CD4-positive, alpha-beta T cell (primary cell): ENCODE results near the gene CNOT6. TPM values are rescaled to one million over a fixed set of nuclear protein-coding genes. Genes with fewer than 3 reads are reported as not detected.
A peak's percentile ranks its signal among the peaks of the same experiment; 100 is the strongest.

Experiments
- ATAC-seq: fragments of 200-7000 bp; cut with Tn5 transposase; one replicate; pipeline ENCODE4 v1.10.0; 2022; ENCODE audit warnings: mild to moderate bottlenecking; ENCODE audit not compliant: poor library complexity
- CTCF ChIA-PET: fragments of 350-600 bp; sonication (Branson Sonifier 250); formaldehyde crosslinking; loops from one replicate; lab custom pipeline; 2021; ENCODE audit warnings: antibody characterized with exemption, inconsistent platforms; lab: Charles Lee
- POLR2A ChIA-PET: fragments of 350-600 bp; sonication (Branson Sonifier 250); formaldehyde crosslinking; loops from one replicate; lab custom pipeline; 2021; ENCODE audit warnings: antibody characterized with exemption, inconsistent platforms; lab: Charles Lee
- DNase-seq, 14 experiments: peaks; one replicate each; pipeline ENCODE4 v3.0.0-alpha.2; 2013 to 2020; ENCODE audit warnings: mixed read lengths in 2 of 14
- H3K27ac ChIP-seq, 2 donors: one replicate each; pipeline versions ENCODE4 v1.5.1 to v1.7.0; 2013; ENCODE audit warnings: low read length in 2 of 2, low read depth in 1 of 2, mild to moderate bottlenecking in 1 of 2
- H3K27me3 ChIP-seq, 2 experiments: 1 replicate in 1 of 2; 2 replicates in 1 of 2; pipeline versions ENCODE4 v1.6.1 to v1.7.0; 2013; ENCODE audit warnings: low read length in 2 of 2, control low read depth in 1 of 2, mild to moderate bottlenecking in 1 of 2, moderate library complexity in 1 of 2; ENCODE audit not compliant: insufficient read depth in 2 of 2, control insufficient read depth in 1 of 2
- H3K36me3 ChIP-seq: one replicate; pipeline ENCODE4 v1.6.1; 2013; ENCODE audit warnings: low read length, control low read depth; ENCODE audit not compliant: insufficient read depth
- H3K4me1 ChIP-seq: one replicate; pipeline ENCODE4 v1.6.1; 2013; ENCODE audit warnings: low read length, control low read depth; ENCODE audit not compliant: insufficient read depth
- H3K4me3 ChIP-seq: one replicate; pipeline ENCODE4 v1.5.1; 2013; ENCODE audit warnings: mild to moderate bottlenecking, low read length, moderate library complexity
- H3K9me3 ChIP-seq, 2 experiments: 1 replicate in 1 of 2; 2 replicates in 1 of 2; pipeline versions ENCODE4 v1.6.1 to v1.7.0; 2013; ENCODE audit warnings: low read length in 2 of 2, mild to moderate bottlenecking in 2 of 2, control low read depth in 1 of 2, moderate library complexity in 1 of 2; ENCODE audit not compliant: control insufficient read depth in 1 of 2, insufficient read depth in 1 of 2
- H3K27ac Mint-ChIP-seq: one replicate; pipeline ENCODE4 v1.8.0; 2020; ENCODE audit warnings: mixed read lengths
- H3K27me3 Mint-ChIP-seq: one replicate; pipeline ENCODE4 v1.8.0; 2021; ENCODE audit warnings: mixed read lengths
- H3K36me3 Mint-ChIP-seq: one replicate; pipeline ENCODE4 v1.8.0; 2021; ENCODE audit warnings: low read depth, mixed read lengths
- H3K4me1 Mint-ChIP-seq: one replicate; pipeline ENCODE4 v1.8.0; 2021; ENCODE audit warnings: low read depth, mixed read lengths
- H3K4me3 Mint-ChIP-seq: one replicate; pipeline ENCODE4 v1.8.0; 2020; ENCODE audit warnings: mild to moderate bottlenecking, mixed read lengths
- H3K9me3 Mint-ChIP-seq: one replicate; pipeline ENCODE4 v1.8.0; 2020; ENCODE audit warnings: mixed read lengths
- intact Hi-C, 2 experiments: fragments of 100-400 bp; cut with DNase I in 1 of 2; cut with micrococcal nuclease in 1 of 2; formaldehyde crosslinking; loops; one replicate each; pipeline versions ENCODE4 v1.15.1 to v1.9.0; 2023 to 2025; cut with DNase I, micrococcal nuclease
- total RNA-seq, 174 experiments: library from RNA in 2 of 174; stranded (reverse) in 2 of 174; gene quantifications; one replicate each; pipeline ENCODE4 v1.2.3 and lab custom pipeline; 2021 to 2026
- TF ChIP-seq, protein P1 (sequence below): fragments of 200-600 bp; IDR thresholded peaks from one replicate; pipeline ENCODE4 v1.8.0; 2022; ENCODE audit warnings: antibody characterized with exemption, mild to moderate bottlenecking

CNOT6 gene
- total RNA-seq, 2 experiments from 2014 or later: 12.5 to 13.8 TPM

DNA sequence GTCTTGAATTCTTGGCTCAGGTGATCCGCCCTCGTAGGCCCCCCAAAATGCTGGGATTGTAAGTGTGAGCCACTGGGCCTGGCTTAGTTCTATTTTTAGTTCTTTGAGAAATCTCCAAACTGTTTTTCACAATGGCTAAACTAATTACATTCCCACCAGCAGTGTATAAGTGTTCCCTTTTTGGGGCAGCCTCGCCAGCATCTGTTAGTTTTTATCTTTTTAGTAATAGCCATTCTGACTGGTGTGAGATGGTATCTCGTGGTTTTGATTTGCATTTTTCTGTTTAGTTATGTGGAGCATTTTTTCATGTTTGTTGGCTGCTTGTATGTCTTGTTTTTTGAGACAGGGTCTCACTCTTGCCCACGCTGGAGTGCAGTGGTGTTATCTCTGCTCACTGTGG is 28.2 kb downstream of the CNOT6 start:
- peaks cover 77% of the 10 kb centered on the region for H3K4me1 Mint-ChIP-seq
- Histone ChIP-seq H3K36me3 (no peaks in the 10 kb centered on the region), H3K4me1 (peaks cover 10% of the 10 kb centered on the region), H3K27ac (no peak overlapping the region), H3K4me3 (no peak overlapping the region), H3K27me3 (no peaks in the 10 kb centered on the region), H3K9me3 (no peaks in the 10 kb centered on the region)
- ChIA-PET POLR2A (no interaction called here), CTCF (no interaction called here)
- TF ChIP-seq, protein P1, sequence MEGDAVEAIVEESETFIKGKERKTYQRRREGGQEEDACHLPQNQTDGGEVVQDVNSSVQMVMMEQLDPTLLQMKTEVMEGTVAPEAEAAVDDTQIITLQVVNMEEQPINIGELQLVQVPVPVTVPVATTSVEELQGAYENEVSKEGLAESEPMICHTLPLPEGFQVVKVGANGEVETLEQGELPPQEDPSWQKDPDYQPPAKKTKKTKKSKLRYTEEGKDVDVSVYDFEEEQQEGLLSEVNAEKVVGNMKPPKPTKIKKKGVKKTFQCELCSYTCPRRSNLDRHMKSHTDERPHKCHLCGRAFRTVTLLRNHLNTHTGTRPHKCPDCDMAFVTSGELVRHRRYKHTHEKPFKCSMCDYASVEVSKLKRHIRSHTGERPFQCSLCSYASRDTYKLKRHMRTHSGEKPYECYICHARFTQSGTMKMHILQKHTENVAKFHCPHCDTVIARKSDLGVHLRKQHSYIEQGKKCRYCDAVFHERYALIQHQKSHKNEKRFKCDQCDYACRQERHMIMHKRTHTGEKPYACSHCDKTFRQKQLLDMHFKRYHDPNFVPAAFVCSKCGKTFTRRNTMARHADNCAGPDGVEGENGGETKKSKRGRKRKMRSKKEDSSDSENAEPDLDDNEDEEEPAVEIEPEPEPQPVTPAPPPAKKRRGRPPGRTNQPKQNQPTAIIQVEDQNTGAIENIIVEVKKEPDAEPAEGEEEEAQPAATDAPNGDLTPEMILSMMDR: no peak
- no peaks in the 10 kb centered on the region for H3K9me3 Mint-ChIP-seq
- no peak for ATAC-seq
- H3K4me3 Mint-ChIP-seq: no peak overlapping the region
- H3K27me3 Mint-ChIP-seq: no peaks in the 10 kb centered on the region
- peak overlapping the region; percentile 18 for H3K27ac Mint-ChIP-seq
- peaks cover 9% of the 10 kb centered on the region for H3K36me3 Mint-ChIP-seq
- no peak for DNase-seq
- intact Hi-C loops: loop anchor here in 1 of 2 experiments (10.0 kb wide), 1 partner anchor 142 kb away; no protein-coding TSS in a partner anchor

DNA sequence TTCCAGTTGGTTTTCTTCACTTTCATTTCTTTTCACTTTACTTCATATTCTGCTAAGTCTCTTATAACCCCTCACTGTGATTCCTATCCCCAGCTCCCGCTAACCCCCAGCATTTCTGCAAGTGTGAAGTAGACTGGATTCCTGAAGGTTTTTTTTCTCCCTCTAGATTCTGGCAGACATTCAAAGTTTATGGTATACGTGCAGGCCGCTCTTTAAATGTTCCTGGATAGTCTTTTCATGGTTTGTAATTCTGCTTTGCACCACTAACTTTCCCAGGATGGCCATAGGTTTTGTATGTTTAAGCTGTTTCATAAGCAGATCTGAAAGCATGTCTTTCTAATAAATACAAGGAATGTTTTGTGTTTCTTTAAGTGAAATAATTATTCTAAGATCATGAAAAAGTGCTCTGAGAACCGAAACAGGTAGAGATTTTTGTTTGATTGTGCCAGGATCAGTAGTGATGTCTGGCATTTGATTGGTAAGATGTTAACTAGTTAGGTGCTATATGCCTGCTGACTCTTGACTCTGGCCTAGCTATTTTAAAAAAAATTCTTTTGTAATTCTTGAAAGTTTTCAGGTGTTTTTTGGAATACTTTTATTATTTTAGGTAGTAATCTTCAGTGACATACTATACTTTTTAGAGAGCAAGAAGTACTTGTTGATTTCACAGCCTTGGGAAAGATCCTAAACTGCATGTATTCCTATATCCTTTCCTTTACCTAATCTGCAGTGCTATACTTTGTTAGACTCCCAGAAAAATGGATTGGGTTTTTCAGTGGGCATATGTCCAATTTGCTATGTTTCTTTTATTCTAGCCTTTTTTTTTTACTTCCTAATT is 29.7 kb downstream of the CNOT6 start:
- Mint-ChIP-seq H3K4me1 (peaks cover 71% of the 10 kb centered on the region), H3K4me3 (no peak overlapping the region), H3K27me3 (no peaks in the 10 kb centered on the region), H3K27ac (peak overlapping the region; percentile 25), H3K36me3 (peaks cover 15% of the 10 kb centered on the region), H3K9me3 (no peaks in the 10 kb centered on the region)
- Histone ChIP-seq H3K27me3 (no peaks in the 10 kb centered on the region), H3K4me1 (peaks cover 10% of the 10 kb centered on the region), H3K36me3 (no peaks in the 10 kb centered on the region), H3K27ac (no peak overlapping the region), H3K4me3 (no peak overlapping the region), H3K9me3 (no peaks in the 10 kb centered on the region)
- DNase-seq (no peak), ATAC-seq (no peak)
- ChIA-PET CTCF (no interaction called here), POLR2A (no interaction called here)
- intact Hi-C loops: loop anchor here in 1 of 2 experiments (10.0 kb wide), 1 partner anchor 141 kb away; no protein-coding TSS in a partner anchor
- TF ChIP-seq, protein P1: no peak

DNA sequence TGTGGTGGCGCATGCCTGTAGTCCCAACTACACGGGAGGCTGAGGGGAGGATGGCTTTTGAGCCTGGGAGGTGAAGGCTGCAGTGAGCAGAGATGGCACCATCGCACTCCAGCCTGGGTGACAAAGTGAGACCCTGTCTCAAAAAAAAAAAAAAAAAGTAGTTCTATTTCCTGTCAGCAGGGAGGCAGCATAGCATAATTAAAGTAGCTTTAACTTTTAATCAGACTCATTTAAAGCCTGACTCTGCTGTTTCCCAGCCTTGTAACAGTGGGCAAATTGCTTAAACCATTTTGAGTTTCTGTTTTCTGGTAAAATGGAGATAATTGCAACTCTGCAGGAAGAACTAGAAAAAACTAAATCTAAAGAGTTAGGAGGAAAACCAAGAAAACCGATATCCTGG is 31.2 kb downstream of the CNOT6 start:
- TF ChIP-seq, protein P1: no peak
- H3K9me3 ChIP-seq: no peaks in the 10 kb centered on the region
- intact Hi-C loops: loop anchor here (1.0 to 10.0 kb wide), 3 partner anchors 81 to 193 kb away; no protein-coding TSS in a partner anchor
- no peak overlapping the region for H3K4me3 ChIP-seq
- Mint-ChIP-seq H3K9me3 (no peaks in the 10 kb centered on the region), H3K27ac (peak overlapping the region; percentile 25), H3K36me3 (peaks cover 30% of the 10 kb centered on the region), H3K4me3 (no peak overlapping the region), H3K27me3 (no peaks in the 10 kb centered on the region), H3K4me1 (peaks cover 66% of the 10 kb centered on the region)
- CTCF ChIA-PET: no interaction called here
- H3K4me1 ChIP-seq: peaks cover 10% of the 10 kb centered on the region
- POLR2A ChIA-PET: no interaction called here
- H3K36me3 ChIP-seq: peaks cover 8% of the 10 kb centered on the region
- no peak overlapping the region for H3K27ac ChIP-seq
- DNase-seq (no peak), ATAC-seq (no peak)
- no peaks in the 10 kb centered on the region for H3K27me3 ChIP-seq
